ENCODE measurements around the gene CIITA.
"Not testable (repeated sequence)": the region's sequence is repeated elsewhere in the genome, so short reads cannot be mapped to it uniquely, and the experiment has no call there.

- TF ChIP-seq CTCF, POLR2A (IDR thresholded peaks at IDR 0.05): not testable (repeated sequence)
Measured at GRCh38 chr16:10829390-10830098, 47.5 kb upstream of the CIITA start.
